Endometrial microvascular endothelial cells (primary cell): ENCODE data around the gene ADGRL3. TPM values are rescaled to one million over a fixed set of nuclear protein-coding genes. Genes with fewer than 3 reads are reported as not detected.

ENCODE experiments used
- in situ Hi-C: cut with HindIII; loops from 2 replicates; pipeline ENCODE4 v1.10.0; 2017; ENCODE audit warnings: low sequenced_read_pairs, low pct_unique_long_range_greater_than_20kb; ENCODE audit errors: inconsistent ontology term
- total RNA-seq: library from RNA; depleted of rRNA; stranded (reverse); fragments of >200 nt; gene quantifications from one replicate; pipeline ENCODE4 v1.2.3, GENCODE V29; 2015; ENCODE audit errors: inconsistent ontology term

ADGRL3 gene
- total RNA-seq, 1 donor from 2014 or later: 0.46 TPM

DNA sequence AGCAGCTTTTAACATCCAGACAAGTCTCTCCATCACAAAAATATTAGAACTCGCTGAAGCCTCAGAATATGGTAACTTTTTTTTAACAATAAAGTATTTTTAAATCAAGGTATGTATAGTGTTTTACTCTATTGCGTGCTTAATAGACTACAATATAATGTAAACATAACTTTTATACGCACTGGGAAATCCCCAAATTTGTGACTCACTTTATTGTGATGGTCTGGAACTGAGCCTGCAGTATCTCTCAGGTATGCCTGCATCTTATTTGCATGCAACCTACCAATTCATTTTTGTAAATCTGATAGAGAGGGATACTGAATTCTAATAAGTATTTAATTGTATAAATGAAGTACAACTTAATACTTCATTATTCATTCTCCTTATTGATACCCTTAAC lies 823.5 kb downstream of the ADGRL3 start:
- in situ Hi-C loops: no loop called here

DNA sequence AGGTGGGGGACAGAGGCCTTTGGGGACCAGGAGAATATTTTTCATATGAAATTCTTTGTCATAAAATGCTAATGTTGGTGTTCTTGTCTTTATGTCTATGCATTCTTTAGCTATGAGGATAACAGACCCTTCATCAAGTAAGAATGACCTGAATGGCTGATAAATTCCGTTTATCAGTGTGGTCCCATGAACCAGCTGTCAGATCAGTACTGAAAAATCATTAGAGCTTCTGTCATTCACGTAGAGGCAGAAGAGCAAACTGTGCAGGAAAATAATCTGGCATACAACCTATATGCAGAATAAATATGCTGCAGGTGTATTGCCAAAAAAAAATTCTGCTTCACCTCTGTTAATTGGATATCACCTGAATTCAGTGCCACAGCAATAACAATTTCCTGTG lies 828.6 kb downstream of the ADGRL3 start:
- in situ Hi-C loops: no loop called here

DNA sequence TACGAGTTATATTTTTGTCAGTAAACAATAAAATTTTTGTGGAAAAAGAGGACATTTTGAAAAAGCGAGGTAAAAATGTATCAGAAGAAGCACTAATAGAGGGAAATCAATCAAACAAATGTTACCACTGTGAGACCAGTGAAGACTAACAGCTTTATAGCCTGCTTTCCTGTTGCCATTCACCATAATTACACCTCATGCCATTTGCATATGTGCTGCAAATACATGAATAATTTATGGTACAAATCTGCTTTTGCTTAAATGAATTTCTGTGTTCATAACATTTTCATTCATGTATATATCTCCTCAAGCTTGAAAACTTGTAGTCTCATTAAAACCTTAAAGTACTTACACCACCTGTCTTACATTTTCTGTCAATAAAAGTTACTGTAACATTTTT lies 830.8 kb downstream of the ADGRL3 start:
- in situ Hi-C loops: no loop called here

DNA sequence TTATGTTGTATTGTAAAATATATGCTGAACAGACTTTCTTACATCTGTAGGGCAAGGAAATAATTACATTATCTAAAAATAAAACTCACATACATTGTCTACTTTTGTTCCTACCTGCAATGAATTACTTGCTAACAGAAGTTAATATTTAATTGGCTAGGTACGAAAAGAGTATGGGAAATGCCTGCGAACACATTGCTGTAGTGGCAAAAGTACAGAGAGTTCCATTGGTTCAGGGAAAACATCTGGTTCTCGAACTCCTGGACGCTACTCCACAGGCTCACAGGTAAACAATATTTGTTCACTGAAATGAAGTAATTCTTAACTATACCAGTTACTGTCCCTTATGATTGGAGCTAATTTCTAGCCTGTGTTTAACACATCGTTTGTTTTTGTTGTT lies 837.4 kb downstream of the ADGRL3 start:
- in situ Hi-C loops: no loop called here

DNA sequence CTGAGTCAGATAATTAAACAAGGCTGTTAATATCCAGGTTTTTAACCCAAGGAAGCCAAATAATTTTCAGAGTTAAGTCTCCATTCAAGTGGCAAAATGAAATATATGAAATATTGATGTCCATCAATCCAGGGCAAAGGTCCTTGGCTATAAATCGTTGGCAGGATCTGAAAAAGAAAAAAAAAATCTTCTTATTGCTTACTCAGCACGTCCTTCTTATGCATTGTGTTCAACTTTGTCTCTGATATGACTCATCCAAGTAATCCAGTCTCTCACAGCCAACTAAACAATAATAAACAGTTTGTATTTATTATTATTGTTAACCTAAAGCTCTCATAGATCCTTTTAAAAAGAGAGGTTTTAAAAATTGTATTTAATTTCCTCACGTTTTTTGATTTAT lies 851.2 kb downstream of the ADGRL3 start:
- in situ Hi-C loops: no loop called here

GRCh38 chr4:62053974-62054373 lies 853.8 kb downstream of the ADGRL3 start:
- in situ Hi-C loops: no loop called here

- in situ Hi-C loops: no loop called here
These were observed 856.9 kb downstream of the ADGRL3 start for GRCh38 chr4:62057031-62057430.

GRCh38 chr4:62058571-62058970 lies 858.4 kb downstream of the ADGRL3 start:
- in situ Hi-C loops: no loop called here

GRCh38 chr4:62070291-62070852 lies 870.2 kb downstream of the ADGRL3 start:
- in situ Hi-C loops: no loop called here

- in situ Hi-C loops: no loop called here
These were observed 875.0 kb downstream of the ADGRL3 start for GRCh38 chr4:62075089-62075488.

GRCh38 chr4:62075521-62075920 lies 875.4 kb downstream of the ADGRL3 start:
- in situ Hi-C loops: no loop called here

DNA sequence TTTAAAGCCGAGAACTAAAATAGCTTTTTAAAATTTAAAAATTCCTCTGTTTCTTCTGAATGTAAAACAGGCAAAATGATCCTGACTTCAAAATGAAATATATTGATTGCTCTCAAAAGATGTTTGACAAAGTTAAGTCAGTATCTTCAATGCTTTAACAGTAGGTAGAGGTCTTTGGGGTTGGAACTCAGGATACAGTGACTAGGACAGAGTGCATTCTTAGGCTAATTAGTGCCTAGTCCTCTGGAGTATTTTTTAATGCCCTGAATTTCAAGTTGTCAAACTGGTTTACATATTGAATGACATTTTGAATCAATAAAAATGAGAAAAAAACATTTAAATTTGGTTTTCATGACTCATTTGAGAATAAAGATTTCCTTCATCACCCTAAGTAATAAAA lies 877.3 kb downstream of the ADGRL3 start:
- in situ Hi-C loops: no loop called here

DNA sequence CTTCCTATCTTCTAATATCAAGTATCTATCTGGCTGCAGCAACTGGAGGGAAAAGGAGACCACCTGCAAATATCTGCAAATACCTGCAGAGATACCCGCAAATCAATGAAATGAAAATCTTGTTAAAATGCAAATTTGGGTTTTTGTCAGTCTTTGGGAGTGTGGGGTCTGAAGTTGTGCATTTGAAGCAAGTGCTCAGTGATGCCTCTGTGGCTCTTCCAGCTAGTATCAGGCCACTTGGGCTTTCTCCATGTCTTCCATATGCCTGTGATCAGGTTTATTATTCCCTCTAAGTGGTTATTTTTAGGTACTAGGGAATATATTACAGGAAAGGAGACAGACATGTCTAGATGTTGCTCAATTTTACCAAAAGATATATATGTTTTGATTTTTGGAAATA lies 880.3 kb downstream of the ADGRL3 start:
- in situ Hi-C loops: no loop called here

DNA sequence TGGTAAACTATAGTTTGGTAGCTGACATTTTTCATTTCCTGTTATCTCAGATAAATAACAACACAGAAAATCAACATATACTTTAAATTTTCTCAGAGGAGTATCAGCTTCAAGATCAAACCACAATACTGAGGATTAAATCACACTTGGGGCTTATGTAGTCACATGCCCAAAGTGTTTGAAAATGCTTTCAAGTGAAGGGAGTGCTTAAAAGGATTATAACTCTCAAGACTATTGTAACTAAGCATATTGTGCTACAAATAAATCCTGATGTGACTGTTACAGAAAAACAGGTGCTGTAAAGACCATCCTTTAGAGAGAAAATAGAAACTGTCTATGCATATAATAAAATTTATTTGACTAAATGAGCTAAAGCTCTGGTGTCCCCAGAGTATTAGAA lies 887.6 kb downstream of the ADGRL3 start:
- in situ Hi-C loops: no loop called here

DNA sequence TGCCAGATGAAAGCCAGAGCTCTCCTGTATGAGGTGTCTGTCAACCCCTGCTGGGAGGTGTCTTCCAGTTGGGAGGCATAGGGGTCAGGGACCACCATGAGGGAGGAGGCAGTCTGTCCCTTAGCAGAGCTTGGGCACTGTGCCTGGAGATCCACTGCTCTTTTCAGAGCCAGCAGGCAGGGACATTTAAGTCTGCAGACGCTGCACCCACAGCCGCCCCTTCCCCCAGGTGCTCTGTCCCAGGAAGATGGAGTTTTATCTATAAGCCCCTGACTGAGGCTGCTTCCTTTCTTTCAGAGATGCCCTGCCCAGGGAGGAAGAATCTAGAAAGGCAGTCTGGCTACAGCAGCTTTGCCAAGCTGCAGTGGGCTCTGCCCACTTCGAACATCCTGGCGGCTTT lies 893.6 kb downstream of the ADGRL3 start:
- in situ Hi-C loops: no loop called here

- in situ Hi-C loops: no loop called here
These were observed 896.8 kb downstream of the ADGRL3 start for GRCh38 chr4:62096881-62097280.

DNA sequence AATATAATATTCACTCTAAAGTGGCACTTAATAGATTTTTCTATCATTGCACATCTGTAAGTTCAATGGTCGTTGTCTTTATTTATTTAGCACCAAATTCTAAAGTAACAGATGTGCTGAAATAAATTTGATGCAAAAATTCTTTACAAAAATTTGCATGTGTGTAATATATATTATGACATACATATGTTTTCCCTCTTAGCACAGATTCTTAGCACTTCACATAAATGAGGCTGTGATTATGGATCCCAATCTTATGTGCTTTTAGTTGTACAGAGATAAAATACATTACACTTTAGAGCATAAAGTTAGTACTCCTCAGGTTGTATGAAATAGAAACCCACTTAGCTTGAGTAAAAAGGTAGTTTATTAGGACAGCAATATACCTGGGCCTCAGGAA lies 915.1 kb downstream of the ADGRL3 start:
- in situ Hi-C loops: no loop called here

- in situ Hi-C loops: no loop called here
These were observed 917.8 kb downstream of the ADGRL3 start for GRCh38 chr4:62117886-62118285.

GRCh38 chr4:62118558-62118957 lies 918.4 kb downstream of the ADGRL3 start:
- in situ Hi-C loops: no loop called here

GRCh38 chr4:62119195-62119594 lies 919.1 kb downstream of the ADGRL3 start:
- in situ Hi-C loops: no loop called here

DNA sequence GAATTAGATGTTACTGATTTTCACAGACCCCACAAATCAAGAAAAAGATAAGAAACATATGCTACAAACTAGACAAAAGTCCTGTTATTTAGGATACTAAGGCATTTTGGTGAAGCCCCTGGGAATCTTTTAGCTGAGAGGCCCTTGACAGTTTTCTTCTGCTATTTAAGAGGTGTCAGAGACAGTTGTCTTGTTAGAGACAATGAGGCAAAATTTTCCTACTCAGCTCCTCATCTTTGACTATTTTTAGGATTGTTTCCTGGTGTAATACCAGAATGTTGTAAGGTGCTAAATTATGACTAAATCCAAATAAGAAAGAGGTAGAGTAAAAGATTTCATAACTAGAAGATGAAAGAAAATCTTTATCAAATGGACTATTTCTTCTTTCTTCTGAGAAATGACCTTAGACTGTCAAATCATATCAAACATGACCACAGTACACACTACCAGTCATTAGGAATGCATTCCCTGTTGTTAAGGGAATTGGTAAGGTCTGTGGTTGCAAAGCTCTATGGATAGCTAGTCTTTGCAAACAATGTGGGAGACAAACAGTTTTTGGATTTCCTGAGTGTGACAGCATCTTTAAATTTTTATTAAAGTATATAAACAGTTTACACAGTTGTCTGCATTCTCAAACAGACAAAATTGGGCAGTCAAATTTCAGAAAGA lies 926.1 kb downstream of the ADGRL3 start:
- in situ Hi-C loops: no loop called here
